Body of pancreas (tissue), 4 donors: Measurements from ENCODE around the gene LRRK1. TPM values are rescaled to one million over a fixed set of nuclear protein-coding genes. Genes with fewer than 3 reads are reported as not detected.

ENCODE experiments used
- ATAC-seq: fragments of 150-250 bp; one replicate; pipeline ENCODE4 v1.9.1; 2016
- DNase-seq, 4 donors: peaks; one replicate each; pipeline ENCODE4 v3.0.0-alpha.2; 2019
- H3K27ac ChIP-seq, 4 donors: fragments of 200-600 bp; sonication (generic); 1 replicate in 3 of 4; 2 replicates in 1 of 4; pipeline versions ENCODE4 v1.5.1 to v1.6.1; 2016 to 2019; ENCODE audit warnings: mild to moderate bottlenecking in 1 of 4, mixed read lengths in 1 of 4, moderate library complexity in 1 of 4
- H3K27me3 ChIP-seq, 2 donors: fragments of 200-600 bp; sonication (generic); one replicate each; pipeline ENCODE4 v1.6.0; 2016; ENCODE audit warnings: mild to moderate bottlenecking in 1 of 2
- H3K36me3 ChIP-seq, 2 donors: fragments of 200-600 bp; sonication (generic); replicated peaks in 1 of 2; 2 replicates each; pipeline ENCODE4 v1.5.1; 2016; ENCODE audit warnings: low read depth in 2 of 2; ENCODE audit not compliant: insufficient read depth in 1 of 2
- H3K4me1 ChIP-seq: fragments of 200-600 bp; sonication (generic); one replicate; pipeline ENCODE4 v1.6.0; 2016
- H3K4me3 ChIP-seq, 2 donors: fragments of 200-600 bp; sonication (generic); 1 replicate in 1 of 2; 2 replicates in 1 of 2; pipeline ENCODE4 v1.5.1; 2016 to 2019
- H3K9me3 ChIP-seq, 3 donors: fragments of 200-600 bp; sonication (generic); 1 replicate in 2 of 3; 2 replicates in 1 of 3; pipeline ENCODE4 v1.5.1; 2016
- POLR2A ChIP-seq, 3 donors: fragments of 450-650 bp; IDR thresholded peaks; one replicate each; pipeline ENCODE4 v1.6.1; 2016; ENCODE audit warnings: antibody characterized with exemption in 3 of 3, mild to moderate bottlenecking in 2 of 3
- WGBS, 2 donors: methylation state at CpG; one replicate each; pipeline ENCODE4 v1.1.5; 2017; 5-methylcytosine and 5-hydroxymethylcytosine counted together
- intact Hi-C: fragments of 100-400 bp; cut with DNase I; formaldehyde crosslinking; loops from one replicate; pipeline ENCODE4 v1.15.1; 2023
- total RNA-seq, 2 donors: library from RNA; depleted of rRNA; stranded (reverse); fragments of >200 nt; gene quantifications; one replicate each; pipeline ENCODE4 v1.1.0, GENCODE V29; 2016
- TF ChIP-seq, protein P1 (sequence below), 7 experiments: fragments of 450-650 bp in 4 of 7; fragments of 200-600 bp in 3 of 7; sonication (generic) in 3 of 7; IDR thresholded peaks; one replicate each; pipeline ENCODE4 v1.5.1; 2016 to 2019; ENCODE audit warnings: antibody characterized with exemption in 7 of 7

The LRRK1 gene
- total RNA-seq, 2 donors from 2014 or later = 12.2 to 14.0 TPM

GRCh38 chr15:101049282-101049681 is 130.1 kb downstream of the LRRK1 start:
- no peaks in the 10 kb centered on the region for H3K9me3 ChIP-seq
- WGBS, 2 donors = 85 to 95% methylated on average over 8 to 11 of the region's 11 CpGs
- ATAC-seq (no peak), DNase-seq (peak in 1 of 4 donors; percentile 5)
- no peak overlapping the region for H3K27ac ChIP-seq
- H3K4me3 ChIP-seq = no peak overlapping the region
- intact Hi-C loops = no loop called here
- no peaks in the 10 kb centered on the region for H3K27me3 ChIP-seq
- peaks cover 4 to 11% of the 10 kb centered on the region in 2 donors for H3K36me3 ChIP-seq
- TF ChIP-seq POLR2A (IDR thresholded peaks at IDR 0.05) = no peak
- TF ChIP-seq, protein P1, sequence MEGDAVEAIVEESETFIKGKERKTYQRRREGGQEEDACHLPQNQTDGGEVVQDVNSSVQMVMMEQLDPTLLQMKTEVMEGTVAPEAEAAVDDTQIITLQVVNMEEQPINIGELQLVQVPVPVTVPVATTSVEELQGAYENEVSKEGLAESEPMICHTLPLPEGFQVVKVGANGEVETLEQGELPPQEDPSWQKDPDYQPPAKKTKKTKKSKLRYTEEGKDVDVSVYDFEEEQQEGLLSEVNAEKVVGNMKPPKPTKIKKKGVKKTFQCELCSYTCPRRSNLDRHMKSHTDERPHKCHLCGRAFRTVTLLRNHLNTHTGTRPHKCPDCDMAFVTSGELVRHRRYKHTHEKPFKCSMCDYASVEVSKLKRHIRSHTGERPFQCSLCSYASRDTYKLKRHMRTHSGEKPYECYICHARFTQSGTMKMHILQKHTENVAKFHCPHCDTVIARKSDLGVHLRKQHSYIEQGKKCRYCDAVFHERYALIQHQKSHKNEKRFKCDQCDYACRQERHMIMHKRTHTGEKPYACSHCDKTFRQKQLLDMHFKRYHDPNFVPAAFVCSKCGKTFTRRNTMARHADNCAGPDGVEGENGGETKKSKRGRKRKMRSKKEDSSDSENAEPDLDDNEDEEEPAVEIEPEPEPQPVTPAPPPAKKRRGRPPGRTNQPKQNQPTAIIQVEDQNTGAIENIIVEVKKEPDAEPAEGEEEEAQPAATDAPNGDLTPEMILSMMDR (IDR thresholded peaks at IDR 0.05) = no peak
- no peaks in the 10 kb centered on the region for H3K4me1 ChIP-seq

DNA sequence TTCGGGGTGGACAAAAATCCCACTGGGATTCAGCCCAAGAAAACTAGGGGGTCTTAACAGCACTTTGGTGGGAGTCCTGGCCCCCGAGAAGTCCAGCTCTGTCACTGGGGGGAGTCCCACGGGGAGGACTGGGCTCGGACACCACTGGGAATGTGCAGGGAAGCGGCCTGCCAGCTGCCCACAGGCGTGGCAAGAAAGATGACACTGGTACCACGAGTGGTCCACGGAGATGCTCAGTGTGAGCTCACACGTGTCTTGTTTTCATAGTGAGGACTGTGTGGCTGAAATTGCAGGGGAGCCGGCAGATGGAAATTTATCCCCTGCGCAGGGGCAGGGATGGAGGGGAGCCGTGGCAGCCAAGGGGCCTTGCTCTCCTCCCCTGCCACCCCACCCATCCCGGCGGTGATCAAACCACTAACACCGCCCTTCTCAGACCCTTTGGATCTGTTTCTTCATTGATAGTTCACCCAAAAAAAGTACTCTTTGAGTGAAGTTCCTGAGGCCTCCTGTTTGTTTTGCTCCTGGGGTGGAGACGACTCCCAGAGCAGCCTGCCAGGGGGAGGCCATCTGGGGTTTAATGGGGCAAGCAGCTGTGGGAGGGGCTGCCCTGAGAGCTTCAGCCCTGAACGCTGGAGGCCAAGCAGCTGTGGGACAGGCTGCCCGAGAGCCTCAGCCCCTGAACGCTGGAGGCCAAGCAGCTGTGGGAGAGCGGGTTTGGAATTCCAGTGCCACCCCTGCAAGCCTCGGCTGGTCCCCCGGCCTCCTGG is 130.9 kb downstream of the LRRK1 start:
- ATAC-seq (no peak), DNase-seq (peak in 1 of 4 donors; percentile 6)
- Histone ChIP-seq H3K27ac (no peak overlapping the region), H3K4me3 (no peak overlapping the region), H3K36me3 (peaks cover 4 to 11% of the 10 kb centered on the region in 2 donors), H3K4me1 (no peaks in the 10 kb centered on the region), H3K9me3 (no peaks in the 10 kb centered on the region), H3K27me3 (no peaks in the 10 kb centered on the region)
- no peak for TF ChIP-seq POLR2A (IDR thresholded peaks at IDR 0.05)
- TF ChIP-seq, protein P1 (IDR thresholded peaks at IDR 0.05) = no peak
- 80 to 82% methylated on average over 19 to 22 of the region's 22 CpGs for WGBS, 2 donors
- intact Hi-C loops = no loop called here

- DNase-seq (no peak), ATAC-seq (no peak)
- Histone ChIP-seq H3K36me3 (peaks cover 4 to 11% of the 10 kb centered on the region in 2 donors), H3K4me3 (no peak overlapping the region), H3K27ac (no peak overlapping the region), H3K4me1 (no peaks in the 10 kb centered on the region), H3K27me3 (no peaks in the 10 kb centered on the region), H3K9me3 (no peaks in the 10 kb centered on the region)
- 78 to 85% methylated on average over 7 to 10 of the region's 10 CpGs for WGBS, 2 donors
- TF ChIP-seq POLR2A (IDR thresholded peaks at IDR 0.05) = no peak
- TF ChIP-seq, protein P1 (IDR thresholded peaks at IDR 0.05) = no peak
- intact Hi-C loops = no loop called here
These were observed 131.6 kb downstream of the LRRK1 start for GRCh38 chr15:101050623-101051290.

- Histone ChIP-seq H3K9me3 (no peaks in the 10 kb centered on the region), H3K4me3 (no peak overlapping the region), H3K36me3 (peaks cover 4 to 11% of the 10 kb centered on the region in 2 donors), H3K27me3 (no peaks in the 10 kb centered on the region), H3K27ac (no peak overlapping the region), H3K4me1 (no peaks in the 10 kb centered on the region)
- intact Hi-C loops = no loop called here
- 85 to 95% methylated on average over 17 to 19 of the region's 28 CpGs for WGBS, 2 donors
- DNase-seq (no peak), ATAC-seq (no peak)
- TF ChIP-seq, protein P1 (IDR thresholded peaks at IDR 0.05) = no peak
- no peak for TF ChIP-seq POLR2A (IDR thresholded peaks at IDR 0.05)
These were observed 132.3 kb downstream of the LRRK1 start for GRCh38 chr15:101051291-101052030.
